ENCODE data around the gene PABPN1L. TPM values are rescaled to one million over a fixed set of nuclear protein-coding genes. Genes with fewer than 3 reads are reported as not detected.

Gene PABPN1L
- total and polyA plus RNA-seq, 2 donors (not counting 3 experiments of a cell fraction or from before 2014, with no cell fraction given): not detected

DNA sequence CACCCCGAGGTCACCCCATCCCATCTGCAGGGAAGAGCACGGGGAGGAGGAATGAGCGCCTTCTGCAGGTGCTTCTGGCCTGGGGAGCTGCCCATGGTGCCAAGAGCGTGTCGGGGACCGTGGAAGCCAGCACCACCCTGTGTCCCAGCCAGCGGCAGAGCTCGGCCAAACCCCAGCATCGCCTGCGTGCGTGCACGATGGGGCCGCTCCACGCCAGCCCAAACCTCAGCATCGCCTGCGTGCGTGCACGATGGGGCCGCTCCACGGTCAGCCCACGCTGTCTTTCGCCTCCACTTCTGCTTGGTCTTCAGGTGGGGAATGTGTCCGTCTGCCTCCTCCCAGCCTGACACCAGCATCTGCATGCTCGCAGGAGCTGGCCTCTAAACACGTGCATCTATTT is 23.7 kb downstream of the PABPN1L start:
- FAIRE-seq: no peak
- peaks cover 0 to 10% of the 10 kb centered on the region in 2 experiments for H3K36me3 ChIP-seq (ENCODE audit: control insufficient read depth in 2 of 2, extremely low read depth in 1 of 2, insufficient read depth in 2 of 2, low read length in 2 of 2)
- H3K9me1 ChIP-seq (replicated peaks; ENCODE audit: control insufficient read depth, extremely low read depth, insufficient read depth, low read length): no peaks in the 10 kb centered on the region
- no peak for DNase-seq (ENCODE audit: low read depth, low spot score)
- H4K20me1 ChIP-seq (replicated peaks; ENCODE audit: control insufficient read depth, extremely low read depth, insufficient read depth, low read length): no peaks in the 10 kb centered on the region
- no peak overlapping the region for H3K4me2 ChIP-seq (ENCODE audit: insufficient read depth, low read length)
- no peak overlapping the region for H3K27ac ChIP-seq (ENCODE audit: insufficient read depth, low read depth, low read length)
- POLR2A ChIA-PET: no interaction called here
- TF ChIP-seq, protein P1, sequence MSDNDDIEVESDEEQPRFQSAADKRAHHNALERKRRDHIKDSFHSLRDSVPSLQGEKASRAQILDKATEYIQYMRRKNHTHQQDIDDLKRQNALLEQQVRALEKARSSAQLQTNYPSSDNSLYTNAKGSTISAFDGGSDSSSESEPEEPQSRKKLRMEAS (IDR thresholded peaks at IDR 0.05; ENCODE audit: insufficient read depth, insufficient read length): no peak
- intact Hi-C loops (cut with micrococcal nuclease) (no loop called here), dilution Hi-C loops (cut with MboI; ENCODE audit: extremely low pct_ligation_motif_present, low sequenced_read_pairs) (no loop called here)
- H3K4me3 ChIP-seq (replicated peaks in 1 of 3; ENCODE audit: insufficient read depth in 1 of 3, low read depth in 1 of 3, low read length in 3 of 3): no peak overlapping the region
- CTCF ChIA-PET: no interaction called here
- no peaks in the 10 kb centered on the region for H3K27me3 ChIP-seq (ENCODE audit: control insufficient read depth in 2 of 2, insufficient read depth in 2 of 2, low read length in 2 of 2)
- no TSS peak for BruUV-seq (replicated peaks)
- H3K4me1 ChIP-seq (ENCODE audit: control insufficient read depth, extremely low read depth, insufficient read depth, low read length): no peaks in the 10 kb centered on the region
- no peaks in the 10 kb centered on the region for H3K9me3 ChIP-seq (replicated peaks; ENCODE audit: control insufficient read depth, insufficient read depth, low read length)
- no peaks in the 10 kb centered on the region for H3K79me2 ChIP-seq (ENCODE audit: control insufficient read depth, insufficient read depth, low read length)
- H2AFZ ChIP-seq (ENCODE audit: low read depth, low read length): no peak overlapping the region
- no peak overlapping the region for H3K9ac ChIP-seq (replicated peaks; ENCODE audit: extremely low read depth, insufficient read depth, low read length)

DNA sequence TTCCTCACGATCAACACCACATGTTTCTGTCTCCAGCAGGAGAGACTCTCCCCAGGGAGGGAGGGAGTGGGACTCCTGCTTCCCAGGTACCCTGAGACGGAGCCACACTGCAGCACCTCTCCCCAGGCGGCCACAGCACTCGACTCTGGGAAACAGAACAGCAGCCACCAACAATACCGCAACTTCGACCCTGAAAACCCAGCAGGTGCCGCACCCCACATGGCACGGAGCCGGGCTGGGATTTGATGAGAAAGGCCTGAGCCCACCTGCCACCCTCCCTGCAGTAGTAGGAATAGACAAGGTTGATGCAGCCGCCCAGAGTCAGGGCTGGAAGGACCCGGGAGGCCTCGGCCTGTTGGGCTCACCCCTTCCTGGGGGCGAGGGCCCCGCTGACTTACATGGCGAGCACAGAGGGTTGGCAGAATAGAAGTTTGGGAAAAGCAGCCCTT is 24.1 kb downstream of the PABPN1L start:
- no peak for FAIRE-seq

More for the DNA sequence above, 24.1 kb downstream of the PABPN1L start:
- Histone ChIP-seq H3K27ac (ENCODE audit: insufficient read depth, low read depth, low read length) (no peak overlapping the region), H3K4me2 (ENCODE audit: insufficient read depth, low read length) (no peak overlapping the region), H3K9me3 (replicated peaks; ENCODE audit: control insufficient read depth, insufficient read depth, low read length) (no peaks in the 10 kb centered on the region), H3K4me1 (ENCODE audit: control insufficient read depth, extremely low read depth, insufficient read depth, low read length) (no peaks in the 10 kb centered on the region), H2AFZ (ENCODE audit: low read depth, low read length) (no peak overlapping the region), H3K27me3 (ENCODE audit: control insufficient read depth in 2 of 2, insufficient read depth in 2 of 2, low read length in 2 of 2) (no peaks in the 10 kb centered on the region), H3K79me2 (ENCODE audit: control insufficient read depth, insufficient read depth, low read length) (no peaks in the 10 kb centered on the region), H4K20me1 (replicated peaks; ENCODE audit: control insufficient read depth, extremely low read depth, insufficient read depth, low read length) (no peaks in the 10 kb centered on the region), H3K9ac (replicated peaks; ENCODE audit: extremely low read depth, insufficient read depth, low read length) (no peak overlapping the region), H3K4me3 (replicated peaks in 1 of 3; ENCODE audit: insufficient read depth in 1 of 3, low read depth in 1 of 3, low read length in 3 of 3) (no peak overlapping the region), H3K9me1 (replicated peaks; ENCODE audit: control insufficient read depth, extremely low read depth, insufficient read depth, low read length) (no peaks in the 10 kb centered on the region), H3K36me3 (ENCODE audit: control insufficient read depth in 2 of 2, extremely low read depth in 1 of 2, insufficient read depth in 2 of 2, low read length in 2 of 2) (peaks cover 0 to 10% of the 10 kb centered on the region in 2 experiments)
- ChIA-PET POLR2A (no interaction called here), CTCF (no interaction called here)
- dilution Hi-C loops (cut with MboI; ENCODE audit: extremely low pct_ligation_motif_present, low sequenced_read_pairs): no loop called here
- BruUV-seq (replicated peaks): no TSS peak
- intact Hi-C loops (cut with micrococcal nuclease): no loop called here
- TF ChIP-seq POLR2A (IDR thresholded peaks at IDR 0.05; ENCODE audit: low read depth, low read length) (no peak), EZH2 (IDR thresholded peaks at IDR 0.05; ENCODE audit: borderline replicate concordance, low read depth, low read length, severe bottlenecking) (no peak), MYC (IDR thresholded peaks at IDR 0.05; ENCODE audit: low read depth, low read length) (no peak), FOS (IDR thresholded peaks at IDR 0.05; ENCODE audit: borderline replicate concordance, insufficient read depth, low read length) (no peak), GATA2 (IDR thresholded peaks at IDR 0.05; ENCODE audit: insufficient read depth, insufficient read length, low read depth, low read length) (no peak)
- TF ChIP-seq, protein P1 (IDR thresholded peaks at IDR 0.05; ENCODE audit: insufficient read depth, insufficient read length): no peak
- DNase-seq (ENCODE audit: low read depth, low spot score): no peak

Measured in endothelial cell of umbilical vein (primary cell).